ENCODE data around the gene CERS6.

- TF ChIP-seq POLR2A (IDR thresholded peaks at IDR 0.05), result no peak
- TF ChIP-seq, protein P1, sequence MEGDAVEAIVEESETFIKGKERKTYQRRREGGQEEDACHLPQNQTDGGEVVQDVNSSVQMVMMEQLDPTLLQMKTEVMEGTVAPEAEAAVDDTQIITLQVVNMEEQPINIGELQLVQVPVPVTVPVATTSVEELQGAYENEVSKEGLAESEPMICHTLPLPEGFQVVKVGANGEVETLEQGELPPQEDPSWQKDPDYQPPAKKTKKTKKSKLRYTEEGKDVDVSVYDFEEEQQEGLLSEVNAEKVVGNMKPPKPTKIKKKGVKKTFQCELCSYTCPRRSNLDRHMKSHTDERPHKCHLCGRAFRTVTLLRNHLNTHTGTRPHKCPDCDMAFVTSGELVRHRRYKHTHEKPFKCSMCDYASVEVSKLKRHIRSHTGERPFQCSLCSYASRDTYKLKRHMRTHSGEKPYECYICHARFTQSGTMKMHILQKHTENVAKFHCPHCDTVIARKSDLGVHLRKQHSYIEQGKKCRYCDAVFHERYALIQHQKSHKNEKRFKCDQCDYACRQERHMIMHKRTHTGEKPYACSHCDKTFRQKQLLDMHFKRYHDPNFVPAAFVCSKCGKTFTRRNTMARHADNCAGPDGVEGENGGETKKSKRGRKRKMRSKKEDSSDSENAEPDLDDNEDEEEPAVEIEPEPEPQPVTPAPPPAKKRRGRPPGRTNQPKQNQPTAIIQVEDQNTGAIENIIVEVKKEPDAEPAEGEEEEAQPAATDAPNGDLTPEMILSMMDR (IDR thresholded peaks at IDR 0.05), result no peak
Observed at GRCh38 chr2:168715849-168716248, 259.8 kb downstream of the CERS6 start.

All from testis (tissue), 2 donors.